Activated CD4-positive, alpha-beta T cell treated with anti-CD3 and anti-CD28 coated beads, Interleukin-2, amount 10 ng/mL, durations not matched to agents 24 days and 14 days (primary cell): ENCODE measurements around the gene DNM3. TPM values are rescaled to one million over a fixed set of nuclear protein-coding genes. Genes with fewer than 3 reads are reported as not detected.

Experiments
- DNase-seq: peaks from one replicate; pipeline ENCODE4 v3.0.0; 2022
- H3K27ac Mint-ChIP-seq: one replicate; pipeline ENCODE4 v1.8.0; 2022; ENCODE audit warnings: mild to moderate bottlenecking, mixed read lengths
- H3K27me3 Mint-ChIP-seq: one replicate; pipeline ENCODE4 v1.8.0; 2022; ENCODE audit warnings: mixed read lengths
- H3K36me3 Mint-ChIP-seq: one replicate; pipeline ENCODE4 v1.8.0; 2022; ENCODE audit warnings: low read depth, mild to moderate bottlenecking, mixed read lengths
- H3K4me1 Mint-ChIP-seq: one replicate; pipeline ENCODE4 v1.8.0; 2021; ENCODE audit warnings: mixed read lengths
- H3K4me3 Mint-ChIP-seq: one replicate; pipeline ENCODE4 v1.8.0; 2022; ENCODE audit warnings: mild to moderate bottlenecking, moderate library complexity, mixed read lengths
- H3K9me3 Mint-ChIP-seq: one replicate; pipeline ENCODE4 v1.8.0; 2021; ENCODE audit warnings: mixed read lengths
- intact Hi-C: fragments of 100-400 bp; cut with micrococcal nuclease; formaldehyde crosslinking; loops from one replicate; pipeline ENCODE4 v1.15.1; 2023
- total RNA-seq: library from RNA; stranded (reverse); gene quantifications from 2 replicates; pipeline ENCODE4 v1.2.3, GENCODE V29; 2022

DNM3 gene
- total RNA-seq, 1 donor from 2014 or later, result 0.42 TPM

GRCh38 chr1:172155766-172156165 is 314.5 kb downstream of the DNM3 start:
- Mint-ChIP-seq H3K9me3 (peaks cover 25% of the 10 kb centered on the region), H3K4me1 (peaks cover 9% of the 10 kb centered on the region), H3K27ac (no peak overlapping the region), H3K36me3 (peaks cover 13% of the 10 kb centered on the region), H3K4me3 (no peak overlapping the region), H3K27me3 (no peaks in the 10 kb centered on the region)
- intact Hi-C loops, result loop anchor here (10.0 kb wide), 1 partner anchor 549 kb away; no protein-coding TSS in a partner anchor
- DNase-seq, result no peak

DNA sequence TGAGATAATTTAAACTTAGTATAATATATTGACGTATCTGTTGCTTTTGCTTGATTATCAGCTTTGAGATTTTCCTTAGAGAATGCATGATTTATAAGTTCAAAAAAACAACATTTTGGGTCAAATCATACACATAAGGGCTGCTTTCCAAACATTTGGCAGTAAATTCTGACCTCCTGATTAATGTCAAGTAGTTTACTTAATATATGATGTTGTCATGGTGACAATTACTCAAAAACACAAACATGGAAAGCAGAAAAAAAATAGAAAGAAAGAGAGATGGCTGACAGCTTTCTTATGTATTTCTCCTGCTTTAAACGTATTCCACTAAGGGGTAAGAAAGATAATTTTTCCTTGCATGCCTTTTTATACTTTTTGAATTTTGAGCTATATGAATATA is 320.9 kb downstream of the DNM3 start:
- Mint-ChIP-seq H3K4me3 (no peak overlapping the region), H3K9me3 (peaks cover 7% of the 10 kb centered on the region), H3K4me1 (no peaks in the 10 kb centered on the region), H3K27ac (no peak overlapping the region), H3K27me3 (no peaks in the 10 kb centered on the region), H3K36me3 (peaks cover 3% of the 10 kb centered on the region)
- DNase-seq, result no peak
- intact Hi-C loops, result no loop called here

- no peak overlapping the region for H3K4me3 Mint-ChIP-seq
- no peak for DNase-seq
- H3K27me3 Mint-ChIP-seq, result no peaks in the 10 kb centered on the region
- no peaks in the 10 kb centered on the region for H3K36me3 Mint-ChIP-seq
- no peak overlapping the region for H3K27ac Mint-ChIP-seq
- no peaks in the 10 kb centered on the region for H3K9me3 Mint-ChIP-seq
- peaks cover 2% of the 10 kb centered on the region for H3K4me1 Mint-ChIP-seq
- intact Hi-C loops, result no loop called here
Observed at GRCh38 chr1:172163498-172164215, 322.4 kb downstream of the DNM3 start.

DNA sequence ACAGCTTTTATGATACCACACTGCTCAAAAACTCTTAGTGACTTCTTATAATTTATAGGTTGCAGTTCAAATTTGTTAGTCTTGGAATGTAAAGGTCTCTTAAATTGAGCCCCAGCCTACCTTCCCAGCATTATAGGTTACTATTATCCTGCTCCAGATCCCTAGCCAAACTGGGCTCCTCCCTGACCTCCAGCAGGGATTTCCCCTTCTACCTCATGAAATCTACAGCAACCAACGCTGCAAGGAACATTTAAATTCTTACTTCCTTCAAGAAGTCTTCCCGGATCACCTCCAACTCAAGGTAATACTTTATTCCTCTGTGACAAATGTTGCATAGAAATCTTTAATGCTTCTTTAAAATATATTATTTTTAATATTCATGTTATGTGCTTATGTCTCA is 324.1 kb downstream of the DNM3 start:
- Mint-ChIP-seq H3K4me1 (peaks cover 2% of the 10 kb centered on the region), H3K36me3 (no peaks in the 10 kb centered on the region), H3K4me3 (no peak overlapping the region), H3K9me3 (no peaks in the 10 kb centered on the region), H3K27ac (no peak overlapping the region), H3K27me3 (no peaks in the 10 kb centered on the region)
- intact Hi-C loops, result no loop called here
- DNase-seq, result peak; percentile 17

DNA sequence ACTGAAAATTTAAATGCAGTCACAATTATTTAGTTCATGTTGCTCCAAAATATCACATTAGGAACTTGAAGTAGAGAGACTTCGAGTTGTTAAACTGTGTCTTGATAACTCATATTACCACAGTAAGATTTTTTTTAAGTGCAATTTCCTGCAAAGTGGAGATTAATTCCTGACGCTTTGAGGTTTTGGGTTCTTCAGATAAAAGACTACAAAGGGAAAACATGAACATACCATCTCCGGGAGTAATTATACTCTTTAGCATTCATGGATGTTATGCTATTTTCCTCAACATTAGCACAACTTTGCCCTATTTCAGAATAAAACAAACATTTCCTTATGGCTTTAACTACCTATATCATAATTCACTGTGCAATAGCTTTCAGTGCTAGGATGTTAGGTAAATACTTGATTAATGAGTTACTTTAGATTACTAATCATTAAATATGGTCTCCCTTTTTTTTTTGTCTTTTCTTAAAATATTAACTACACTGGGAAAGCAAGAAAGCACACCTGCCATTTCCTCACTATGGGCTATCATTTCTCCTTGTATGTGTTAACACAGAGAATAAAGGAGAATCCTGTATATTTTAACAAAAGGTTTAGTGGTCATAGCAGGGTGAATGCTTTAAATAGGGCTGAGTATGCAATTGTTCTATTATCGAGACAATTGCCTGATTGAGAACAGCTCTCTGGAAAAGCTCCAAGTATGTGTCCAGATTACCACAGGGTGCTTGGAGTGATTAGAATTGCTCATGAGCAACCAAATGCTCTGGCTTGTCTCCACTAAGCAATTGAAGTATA is 326.7 kb downstream of the DNM3 start:
- Mint-ChIP-seq H3K4me3 (no peak overlapping the region), H3K27ac (no peak overlapping the region), H3K27me3 (no peaks in the 10 kb centered on the region), H3K9me3 (peaks cover 3% of the 10 kb centered on the region), H3K36me3 (no peaks in the 10 kb centered on the region), H3K4me1 (peaks cover 2% of the 10 kb centered on the region)
- intact Hi-C loops, result no loop called here
- DNase-seq, result peak; percentile 46

DNA sequence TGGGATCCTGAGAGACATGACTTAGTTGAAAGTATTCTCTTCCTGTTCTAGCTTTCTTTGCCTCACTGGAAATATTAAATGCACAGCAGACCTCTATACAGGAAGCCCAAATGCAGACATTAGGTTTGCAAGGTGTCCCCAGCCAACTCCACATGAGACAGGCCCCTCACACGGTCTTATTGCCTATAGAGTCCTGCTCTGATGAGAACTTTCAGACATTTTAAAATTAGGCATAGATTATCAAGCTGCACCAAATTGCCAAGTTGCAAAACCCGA is 327.2 kb downstream of the DNM3 start:
- Mint-ChIP-seq H3K4me1 (peaks cover 2% of the 10 kb centered on the region), H3K27me3 (no peaks in the 10 kb centered on the region), H3K4me3 (no peak overlapping the region), H3K27ac (no peak overlapping the region), H3K36me3 (no peaks in the 10 kb centered on the region), H3K9me3 (peaks cover 5% of the 10 kb centered on the region)
- intact Hi-C loops, result no loop called here
- DNase-seq, result no peak

- DNase-seq, result no peak
- Mint-ChIP-seq H3K4me3 (no peak overlapping the region), H3K9me3 (peaks cover 5% of the 10 kb centered on the region), H3K36me3 (no peaks in the 10 kb centered on the region), H3K27me3 (no peaks in the 10 kb centered on the region), H3K4me1 (peaks cover 2% of the 10 kb centered on the region), H3K27ac (no peak overlapping the region)
- intact Hi-C loops, result no loop called here
Observed at GRCh38 chr1:172169836-172170235, 328.5 kb downstream of the DNM3 start.

GRCh38 chr1:172172352-172172831 is 331.1 kb downstream of the DNM3 start:
- no peaks in the 10 kb centered on the region for H3K36me3 Mint-ChIP-seq
- peak; percentile 6 for DNase-seq
- peaks cover 5% of the 10 kb centered on the region for H3K9me3 Mint-ChIP-seq
- peaks cover 2% of the 10 kb centered on the region for H3K4me1 Mint-ChIP-seq
- no peak overlapping the region for H3K4me3 Mint-ChIP-seq
- H3K27ac Mint-ChIP-seq, result no peak overlapping the region
- no peaks in the 10 kb centered on the region for H3K27me3 Mint-ChIP-seq
- intact Hi-C loops, result no loop called here

DNA sequence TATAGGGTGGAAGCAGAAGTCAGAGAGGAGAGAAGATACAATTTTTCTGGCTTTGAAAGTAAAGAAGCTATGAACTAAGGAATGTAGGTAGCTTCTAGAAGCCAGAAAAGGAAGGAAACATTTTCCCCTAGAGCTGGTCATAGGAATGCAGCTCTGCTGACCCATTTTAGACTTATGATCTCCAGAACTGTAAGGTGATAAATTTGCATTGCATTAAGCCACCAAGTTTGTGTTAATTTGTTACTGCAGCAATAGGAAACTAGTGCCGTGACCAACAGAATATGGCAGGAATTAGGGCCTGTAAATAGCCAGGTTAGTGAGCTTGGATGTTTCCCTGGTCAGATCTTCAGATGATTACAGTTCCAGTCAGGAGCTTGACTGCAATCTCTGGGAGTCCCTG is 334.9 kb downstream of the DNM3 start:
- intact Hi-C loops, result no loop called here
- H3K27ac Mint-ChIP-seq, result no peak overlapping the region
- H3K4me3 Mint-ChIP-seq, result no peak overlapping the region
- H3K27me3 Mint-ChIP-seq, result no peaks in the 10 kb centered on the region
- H3K9me3 Mint-ChIP-seq, result peaks cover 5% of the 10 kb centered on the region
- H3K36me3 Mint-ChIP-seq, result no peaks in the 10 kb centered on the region
- DNase-seq, result no peak
- peaks cover 10% of the 10 kb centered on the region for H3K4me1 Mint-ChIP-seq

- Mint-ChIP-seq H3K4me3 (no peak overlapping the region), H3K36me3 (no peaks in the 10 kb centered on the region), H3K4me1 (peaks cover 25% of the 10 kb centered on the region), H3K9me3 (peaks cover 4% of the 10 kb centered on the region), H3K27me3 (no peaks in the 10 kb centered on the region), H3K27ac (no peak overlapping the region)
- no peak for DNase-seq
- intact Hi-C loops, result no loop called here
Observed at GRCh38 chr1:172177849-172178248, 336.6 kb downstream of the DNM3 start.

DNA sequence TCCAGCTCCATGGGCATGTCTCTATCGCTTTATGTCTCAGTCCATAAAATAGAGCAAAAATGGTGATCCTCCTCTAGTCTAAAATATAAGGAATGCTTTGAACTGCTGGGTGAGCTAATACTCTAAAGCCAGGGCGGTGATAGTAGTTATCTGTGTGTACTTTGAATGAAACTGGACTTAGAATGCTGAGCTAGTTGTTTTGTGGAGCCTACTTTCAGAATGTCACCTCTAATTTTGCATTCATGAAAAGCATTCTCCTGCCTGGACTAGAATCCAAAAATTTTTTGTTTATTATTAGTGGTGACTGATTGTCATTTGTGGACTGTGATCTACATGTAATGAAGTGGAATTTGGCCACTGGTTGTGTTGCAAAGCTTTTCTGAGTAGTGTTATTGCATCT is 337.6 kb downstream of the DNM3 start:
- Mint-ChIP-seq H3K27me3 (no peaks in the 10 kb centered on the region), H3K4me3 (no peak overlapping the region), H3K36me3 (no peaks in the 10 kb centered on the region), H3K9me3 (no peaks in the 10 kb centered on the region), H3K27ac (no peak overlapping the region), H3K4me1 (peaks cover 26% of the 10 kb centered on the region)
- intact Hi-C loops, result no loop called here
- no peak for DNase-seq

DNA sequence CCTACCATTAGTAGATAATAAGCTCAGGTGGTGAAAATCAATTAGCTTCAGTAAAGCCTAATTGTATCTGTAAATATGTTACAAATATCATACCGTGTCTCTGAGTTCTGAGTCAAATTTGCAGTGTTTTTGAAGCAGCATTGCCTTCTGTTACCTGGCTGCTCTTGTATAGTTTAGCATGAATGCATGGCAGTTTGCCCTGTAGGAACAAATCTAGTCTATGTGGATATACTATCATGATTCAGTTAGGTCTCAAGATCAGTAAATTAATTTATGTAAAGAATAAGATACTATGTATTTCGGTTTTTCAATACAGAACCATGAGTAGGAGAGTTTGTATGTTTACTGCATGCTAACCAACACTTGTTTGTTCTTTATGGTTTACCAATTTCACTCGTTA is 338.6 kb downstream of the DNM3 start:
- H3K4me3 Mint-ChIP-seq, result no peak overlapping the region

DNA sequence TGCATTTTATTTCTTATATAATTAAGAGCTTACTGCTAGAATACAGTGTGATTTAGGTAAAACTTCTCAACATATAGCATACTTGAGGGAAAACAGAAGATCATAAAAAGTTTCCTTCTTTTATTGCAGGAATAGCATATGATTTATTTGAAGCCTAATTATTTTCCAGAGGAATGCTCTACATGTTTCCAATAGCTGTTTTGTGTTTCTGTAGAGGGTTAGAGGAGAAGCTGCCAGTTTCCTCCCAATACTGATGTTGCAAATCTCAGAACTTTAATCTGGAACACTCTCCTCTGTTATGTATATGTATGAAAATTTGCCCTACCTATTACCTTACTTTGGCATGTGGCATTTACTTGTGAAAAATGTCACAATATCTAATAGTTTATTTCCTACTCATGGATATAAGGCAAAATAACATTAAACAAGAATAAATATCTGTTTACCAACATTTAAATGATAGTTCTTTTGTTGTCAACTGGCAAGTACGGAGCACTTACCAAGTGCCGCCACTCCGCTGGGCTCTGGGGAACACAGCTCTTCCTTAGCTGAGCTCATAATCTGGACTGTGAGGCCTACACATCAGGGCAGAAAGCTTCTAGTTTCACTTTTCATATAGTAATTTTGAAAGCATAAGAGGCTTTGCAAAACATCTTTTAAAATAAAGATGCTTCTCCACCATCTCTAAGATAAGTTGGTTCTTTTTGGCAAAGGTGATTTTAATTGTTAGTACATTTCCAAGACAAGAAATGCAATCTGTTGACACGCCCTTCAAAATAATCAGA is 339.4 kb downstream of the DNM3 start:
- Mint-ChIP-seq H3K27ac (peak overlapping the region; percentile 96), H3K27me3 (no peaks in the 10 kb centered on the region), H3K4me3 (peak overlapping the region; percentile 82), H3K4me1 (peaks cover 38% of the 10 kb centered on the region), H3K9me3 (no peaks in the 10 kb centered on the region), H3K36me3 (no peaks in the 10 kb centered on the region)
- intact Hi-C loops, result loop anchor here (1.0 to 2.0 kb wide), 8 partner anchors 26 to 218 kb away; no protein-coding TSS in a partner anchor
- DNase-seq, result peak; percentile 84

More for the DNA sequence above, 338.6 kb downstream of the DNM3 start:
- DNase-seq, result no peak
- no peaks in the 10 kb centered on the region for H3K36me3 Mint-ChIP-seq
- intact Hi-C loops, result loop anchor here (2.0 kb wide), 1 partner anchor 219 kb away; no protein-coding TSS in a partner anchor
- no peaks in the 10 kb centered on the region for H3K27me3 Mint-ChIP-seq
- H3K27ac Mint-ChIP-seq, result no peak overlapping the region
- H3K4me1 Mint-ChIP-seq, result peaks cover 30% of the 10 kb centered on the region
- no peaks in the 10 kb centered on the region for H3K9me3 Mint-ChIP-seq
